CMK (cell line): ENCODE results near the gene NEURL1B.
"Not testable (repeated sequence)": the region's sequence is repeated elsewhere in the genome, so short reads cannot be mapped to it uniquely, and the experiment has no call there.

Experiments
- DNase-seq: peaks from one replicate; pipeline ENCODE4 v3.0.0-alpha.2; 2010; ENCODE audit warnings: low read depth

Gene NEURL1B, protein sequence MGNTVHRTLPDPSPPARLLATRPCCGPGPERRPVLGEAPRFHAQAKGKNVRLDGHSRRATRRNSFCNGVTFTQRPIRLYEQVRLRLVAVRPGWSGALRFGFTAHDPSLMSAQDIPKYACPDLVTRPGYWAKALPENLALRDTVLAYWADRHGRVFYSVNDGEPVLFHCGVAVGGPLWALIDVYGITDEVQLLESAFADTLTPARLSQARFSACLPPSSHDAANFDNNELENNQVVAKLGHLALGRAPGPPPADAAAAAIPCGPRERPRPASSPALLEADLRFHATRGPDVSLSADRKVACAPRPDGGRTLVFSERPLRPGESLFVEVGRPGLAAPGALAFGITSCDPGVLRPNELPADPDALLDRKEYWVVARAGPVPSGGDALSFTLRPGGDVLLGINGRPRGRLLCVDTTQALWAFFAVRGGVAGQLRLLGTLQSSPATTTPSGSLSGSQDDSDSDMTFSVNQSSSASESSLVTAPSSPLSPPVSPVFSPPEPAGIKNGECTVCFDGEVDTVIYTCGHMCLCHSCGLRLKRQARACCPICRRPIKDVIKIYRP

DNA sequence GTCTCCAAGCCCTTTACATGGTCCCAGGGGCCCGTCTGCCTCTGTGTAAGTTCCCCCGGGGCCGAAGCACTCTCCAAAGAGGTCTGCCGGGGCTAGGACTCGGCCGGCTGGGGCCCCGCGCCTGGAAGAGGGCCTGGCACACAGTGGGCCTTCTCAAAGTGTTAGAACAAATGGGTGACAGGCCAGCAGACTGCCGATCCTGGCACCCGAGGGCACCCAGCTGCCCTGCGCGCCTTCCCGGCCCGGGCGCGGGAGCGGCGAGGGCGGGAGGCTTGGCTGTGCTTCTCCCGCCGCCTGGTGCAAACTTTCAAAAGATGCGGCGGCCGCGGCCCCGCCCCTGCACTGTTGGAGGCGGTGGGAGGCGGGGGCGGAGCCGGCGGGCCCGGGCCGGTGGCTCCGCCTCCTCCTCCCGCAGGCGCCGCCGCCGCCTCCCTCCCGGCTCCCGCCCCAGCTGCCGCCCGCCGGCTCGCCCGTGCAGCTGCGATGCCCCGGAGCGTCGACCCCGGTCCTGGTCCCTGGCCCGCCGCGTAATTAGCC is at the start of gene NEURL1B:
Gene NEURL1B (plus strand): TSS at position 442 of the 537 bp plus-strand sequence. CDS start 144 bp downstream, outside the sequence.
- no peak for DNase-seq

GRCh38 chr5:172591636-172592035 is 49.4 kb upstream of the NEURL1B start:
- DNase-seq, result no peak

- no peak for DNase-seq
Observed at GRCh38 chr5:172592881-172593280, 48.2 kb upstream of the NEURL1B start.

DNA sequence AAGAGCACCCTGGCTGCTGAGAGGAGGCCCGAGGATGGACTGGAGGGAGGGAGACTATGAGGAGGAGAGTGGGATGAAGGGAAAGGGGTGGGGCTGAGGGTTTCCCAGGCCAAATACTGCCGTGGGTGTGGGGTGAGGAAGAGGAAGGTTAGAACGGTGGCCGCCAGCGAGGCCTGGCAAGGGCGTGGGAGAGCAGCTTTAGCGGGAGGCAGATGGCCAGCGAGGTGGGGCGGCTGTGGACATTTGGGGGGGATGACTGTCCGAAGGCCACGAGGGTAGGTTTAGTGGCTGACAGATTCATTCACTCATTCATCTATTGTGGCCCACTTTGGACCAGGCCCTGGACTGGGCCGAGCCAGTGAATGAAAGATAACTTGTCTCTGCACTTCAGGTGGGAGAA is 47.8 kb upstream of the NEURL1B start:
- no peak for DNase-seq

DNA sequence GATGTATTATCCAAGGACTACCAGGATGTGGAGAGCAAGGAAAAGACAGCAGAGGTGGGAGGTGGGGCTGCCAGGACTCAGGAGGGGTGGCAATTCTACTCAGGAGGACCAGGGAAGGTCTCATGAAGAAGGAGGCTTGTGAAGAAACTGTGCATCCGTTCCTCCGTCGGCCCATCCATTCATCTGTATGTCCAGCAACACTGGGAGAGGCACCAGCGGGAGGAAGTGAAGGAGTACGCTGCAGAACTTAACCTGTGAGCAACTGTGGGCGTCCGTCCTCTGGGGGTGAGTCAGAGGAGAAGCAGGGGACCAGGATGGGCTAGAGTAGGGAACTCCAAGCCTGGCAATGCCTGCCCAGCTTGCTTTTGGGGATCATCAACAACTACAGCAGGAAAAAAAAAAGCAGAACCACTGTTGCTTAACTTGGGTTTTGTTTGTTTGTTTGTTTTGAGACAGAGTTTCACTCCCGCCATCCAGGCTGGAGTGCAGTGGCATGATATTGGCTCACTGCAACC is 47.3 kb upstream of the NEURL1B start:
- DNase-seq, result no peak

DNA sequence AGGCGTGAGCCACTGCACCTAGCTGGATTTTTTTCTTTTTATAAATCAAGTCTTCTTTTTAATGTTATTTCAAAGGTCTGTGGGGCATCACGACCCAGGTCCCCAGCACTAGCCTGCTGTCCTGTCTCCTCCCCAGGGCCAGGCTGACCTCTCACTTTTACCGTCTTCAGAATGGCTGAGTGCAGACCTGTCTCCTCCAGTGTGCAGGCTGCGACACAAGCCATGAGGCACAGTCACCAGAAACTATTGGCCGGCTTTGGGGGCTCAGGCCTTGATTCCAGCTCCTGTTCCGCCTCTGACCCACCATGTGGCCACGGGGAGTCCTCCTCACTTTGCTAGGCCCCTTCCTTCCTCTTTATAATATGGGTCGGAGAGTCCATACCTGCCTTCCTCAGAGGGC is 46.6 kb upstream of the NEURL1B start:
- no peak for DNase-seq

- DNase-seq, result no peak
Observed at GRCh38 chr5:172594867-172595466, 46.1 kb upstream of the NEURL1B start.

- no peak for DNase-seq
Observed at GRCh38 chr5:172595596-172596455, 45.2 kb upstream of the NEURL1B start.

DNA sequence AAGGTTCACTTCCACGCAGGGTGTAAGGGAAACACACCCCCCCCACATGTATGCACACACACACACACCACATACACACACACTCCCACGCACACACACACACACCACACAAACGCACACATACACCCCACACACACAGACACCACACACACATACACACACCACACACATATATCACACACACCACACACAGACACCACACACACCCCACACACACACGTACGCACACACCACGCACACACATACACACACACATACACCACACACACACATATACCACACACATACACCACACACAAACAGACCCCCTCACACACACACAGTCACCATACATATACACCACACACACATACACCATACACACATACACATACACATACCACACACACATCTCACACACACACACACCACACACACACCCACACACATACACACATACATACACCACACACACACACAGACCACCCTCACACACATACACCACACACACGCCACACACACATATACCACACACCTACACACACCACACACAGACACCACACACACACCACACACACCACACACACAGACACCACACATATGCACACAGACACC is 44.3 kb upstream of the NEURL1B start:
- DNase-seq, result no peak

DNA sequence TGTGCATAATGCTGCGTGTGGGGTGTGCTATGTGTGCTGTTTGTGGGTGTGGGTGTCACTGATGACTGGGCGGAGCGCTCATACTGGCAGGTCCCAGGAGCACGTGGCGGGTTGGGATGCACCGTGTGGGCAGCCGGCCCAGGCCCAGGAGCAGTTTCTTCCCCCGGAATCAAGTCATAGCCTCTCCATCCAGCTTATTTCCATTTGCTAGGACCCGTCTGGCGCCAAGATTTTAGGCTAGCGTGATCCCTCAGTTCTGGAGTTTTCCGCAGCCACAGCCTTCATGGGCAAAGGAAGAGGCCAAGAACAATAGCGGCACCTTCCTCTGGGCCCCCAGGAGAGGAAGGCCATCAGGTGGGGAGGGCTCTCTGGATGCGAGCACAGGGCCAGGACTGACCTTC is 43.3 kb upstream of the NEURL1B start:
- no peak for DNase-seq

DNA sequence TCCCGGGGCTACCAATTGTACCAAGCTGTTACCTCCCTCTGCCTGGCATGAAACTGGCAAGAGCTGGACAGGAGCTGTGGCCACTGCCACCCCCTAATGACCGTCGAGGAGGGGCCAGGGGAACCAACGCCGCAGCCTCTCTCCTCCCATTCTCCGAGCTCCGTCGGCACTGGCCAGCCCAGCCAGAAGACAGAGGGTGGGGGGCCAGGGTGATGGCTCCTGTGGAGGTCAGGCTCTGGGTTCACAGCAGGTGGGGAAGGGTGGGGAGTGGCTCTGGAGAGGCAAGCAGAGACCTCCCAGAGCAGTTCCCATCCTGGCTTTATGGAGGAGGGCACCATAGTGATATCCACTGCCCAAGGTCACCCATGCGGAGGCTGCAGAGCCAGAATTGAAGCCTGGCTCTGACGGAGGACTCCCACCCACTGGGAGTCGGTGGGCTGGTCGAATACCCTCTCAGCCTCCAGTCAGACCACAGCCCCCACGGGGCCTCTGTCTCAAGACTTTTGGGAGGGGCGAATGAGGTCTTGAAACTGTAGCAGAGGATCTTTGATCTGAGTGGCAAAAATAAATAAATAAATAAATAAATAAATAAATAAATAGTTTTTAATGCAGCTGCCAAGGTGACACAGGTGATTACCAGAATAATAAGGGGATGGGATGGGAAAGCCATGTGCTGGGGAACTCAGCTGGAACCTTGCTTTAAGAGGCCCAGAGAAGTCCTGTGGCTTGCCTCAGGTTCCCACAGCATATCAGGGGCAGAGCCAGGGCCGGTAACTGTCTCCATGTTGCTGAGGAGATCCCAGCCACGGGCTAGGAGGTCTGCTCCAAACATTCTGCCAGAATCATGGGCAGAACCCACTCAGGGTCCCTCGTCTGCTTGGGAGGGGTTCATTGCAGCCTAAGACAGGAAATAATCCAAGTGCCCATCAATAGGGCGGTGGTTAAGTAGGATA is 42.5 kb upstream of the NEURL1B start:
- no peak for DNase-seq

GRCh38 chr5:172599204-172599567 is 41.9 kb upstream of the NEURL1B start:
- DNase-seq, result no peak

GRCh38 chr5:172600571-172600970 is 40.5 kb upstream of the NEURL1B start:
- no peak for DNase-seq

GRCh38 chr5:172601576-172601975 is 39.5 kb upstream of the NEURL1B start:
- DNase-seq, result not testable (repeated sequence)

DNA sequence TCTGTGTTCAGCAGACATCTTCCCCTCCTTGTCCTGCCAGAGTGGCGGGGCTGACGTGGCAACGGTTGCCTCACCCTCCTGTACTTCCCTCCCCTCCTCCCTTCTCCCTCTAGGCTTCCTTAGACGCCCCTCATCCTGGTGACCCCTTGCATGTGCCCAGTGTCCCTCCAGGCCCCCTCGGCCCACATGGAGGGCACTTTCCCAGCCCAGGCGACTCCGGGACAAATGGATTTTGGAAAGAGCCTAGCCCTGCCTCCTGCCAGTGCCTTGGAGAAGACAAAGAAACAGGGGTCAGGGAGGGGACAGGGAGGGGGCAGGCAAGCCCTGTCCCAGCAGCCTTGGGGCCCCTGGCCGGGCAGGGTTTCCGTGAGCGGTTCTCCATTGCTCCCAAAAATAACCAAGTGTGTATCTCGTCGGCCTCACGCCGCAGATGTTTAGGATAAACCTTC is 38.3 kb upstream of the NEURL1B start:
- no peak for DNase-seq

DNA sequence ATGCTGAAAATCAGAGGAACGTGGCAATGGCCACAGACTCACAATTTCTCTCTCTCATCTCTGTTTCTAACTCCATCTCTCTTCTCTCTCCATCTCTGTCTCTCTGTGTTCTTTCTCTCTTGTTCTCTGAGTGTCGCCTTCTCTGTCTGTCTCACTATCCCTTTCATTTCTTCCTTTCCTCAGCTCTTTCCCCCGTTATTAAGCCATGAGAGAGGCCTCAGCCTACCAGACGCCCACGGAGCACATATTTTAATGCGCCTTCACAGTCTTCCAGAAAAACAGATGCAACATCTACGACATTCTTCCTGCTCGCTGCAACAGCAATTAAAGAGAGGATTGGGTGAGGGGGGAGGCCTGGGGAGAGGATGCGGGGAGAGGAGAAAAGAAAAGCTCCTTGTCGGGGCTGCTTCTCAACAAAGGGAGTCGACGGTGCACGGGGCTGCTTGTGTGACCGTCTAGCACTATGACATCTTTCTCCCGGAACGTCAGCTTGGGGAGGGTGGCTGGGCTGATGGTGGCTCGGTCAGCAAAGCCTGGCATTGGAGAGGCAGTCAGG is 37.7 kb upstream of the NEURL1B start:
- DNase-seq, result no peak

GRCh38 chr5:172605466-172605865 is 35.6 kb upstream of the NEURL1B start:
- DNase-seq, result no peak

DNA sequence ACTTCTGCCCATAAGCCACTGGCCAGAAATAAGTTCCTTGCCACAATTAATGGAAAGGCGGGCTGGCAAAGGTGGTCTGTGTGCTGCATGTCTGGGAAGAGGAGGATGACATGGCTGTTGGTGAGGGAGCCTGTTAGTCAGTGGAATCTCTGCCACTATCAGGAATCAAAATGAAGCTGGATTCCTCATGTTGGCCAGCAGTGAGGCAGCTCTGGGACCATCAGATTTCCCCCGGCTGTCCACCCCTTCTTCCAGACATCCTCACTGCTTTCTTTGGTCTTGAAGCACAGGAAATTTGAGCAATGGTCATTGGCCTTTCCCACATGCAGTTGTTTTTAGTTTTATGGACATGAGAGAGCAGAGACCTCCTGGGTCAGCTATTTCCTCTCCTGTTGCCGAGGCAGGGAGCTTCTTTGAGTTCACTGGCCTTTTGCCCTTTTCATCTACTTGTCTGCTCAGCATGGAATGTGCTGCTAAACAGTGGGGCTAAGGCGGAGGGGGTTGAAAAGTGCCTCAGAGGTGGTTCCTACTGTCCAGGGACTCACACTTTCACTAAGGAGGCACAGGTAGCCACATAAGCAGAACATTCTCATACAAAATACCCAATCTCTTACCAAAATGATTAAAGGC is 34.8 kb upstream of the NEURL1B start:
- DNase-seq, result no peak

- no peak for DNase-seq
Observed at GRCh38 chr5:172607213-172607793, 33.8 kb upstream of the NEURL1B start.
